ENCODE measurements around the gene DNAH3.

DNA sequence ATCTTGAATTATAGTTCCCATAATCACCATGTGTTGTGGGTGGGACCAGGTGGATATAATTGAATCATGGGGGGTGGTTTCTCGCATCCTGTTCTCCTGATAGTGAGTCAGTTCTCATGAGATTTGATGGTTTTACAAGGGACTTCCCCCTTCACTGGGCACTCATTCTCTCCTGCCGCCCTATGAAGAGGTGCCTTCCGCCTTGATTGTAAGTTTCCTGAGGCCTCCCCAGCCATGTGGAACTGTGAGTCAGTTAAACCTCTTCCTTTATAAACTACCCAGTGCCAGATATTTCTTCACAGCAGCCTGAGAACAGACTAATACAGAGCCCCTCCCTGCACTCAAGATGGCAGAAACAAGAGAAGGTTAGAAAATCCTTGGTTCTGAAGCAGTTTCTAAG, 34.2 kb upstream of the DNAH3 start:
- TF ChIP-seq CTCF (IDR thresholded peaks at IDR 0.05; ENCODE audit: low read length) (no peak), EZH2 (optimal IDR thresholded peaks at IDR 0.05; ENCODE audit: low read depth, low read length) (no peak), EZH2phosphoT487 (IDR thresholded peaks at IDR 0.05; ENCODE audit: low read length) (no peak)
